HG02623 (cell line): ENCODE measurements around the gene RARRES2.

ENCODE experiments used
- ATAC-seq: cut with Tn5 transposase; IDR thresholded peaks from one replicate; pipeline ENCODE4 v1.9.1; 2021; ENCODE audit warnings: moderate library complexity; ENCODE audit not compliant: unreplicated experiment

Gene RARRES2

DNA sequence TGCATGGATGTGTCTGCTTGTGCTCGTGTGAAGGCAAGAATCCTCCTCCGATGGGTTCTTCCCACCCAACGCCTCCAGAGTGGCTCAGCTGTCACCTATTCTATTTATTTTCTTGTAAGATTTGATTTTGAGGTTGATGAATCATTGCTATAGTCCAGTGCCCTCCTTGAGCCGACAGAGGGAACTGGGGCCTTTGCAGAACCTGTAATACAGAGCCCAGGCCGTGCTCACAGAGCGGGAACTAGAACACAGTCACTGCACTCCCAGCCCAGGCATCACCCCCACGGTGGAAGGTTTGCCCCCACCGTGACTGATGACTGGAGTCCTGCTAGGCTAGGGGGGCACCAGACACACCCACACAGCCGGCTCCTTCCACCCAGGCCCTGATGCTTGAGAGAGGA is 2.0 kb downstream of the RARRES2 start:
- no peak for ATAC-seq

DNA sequence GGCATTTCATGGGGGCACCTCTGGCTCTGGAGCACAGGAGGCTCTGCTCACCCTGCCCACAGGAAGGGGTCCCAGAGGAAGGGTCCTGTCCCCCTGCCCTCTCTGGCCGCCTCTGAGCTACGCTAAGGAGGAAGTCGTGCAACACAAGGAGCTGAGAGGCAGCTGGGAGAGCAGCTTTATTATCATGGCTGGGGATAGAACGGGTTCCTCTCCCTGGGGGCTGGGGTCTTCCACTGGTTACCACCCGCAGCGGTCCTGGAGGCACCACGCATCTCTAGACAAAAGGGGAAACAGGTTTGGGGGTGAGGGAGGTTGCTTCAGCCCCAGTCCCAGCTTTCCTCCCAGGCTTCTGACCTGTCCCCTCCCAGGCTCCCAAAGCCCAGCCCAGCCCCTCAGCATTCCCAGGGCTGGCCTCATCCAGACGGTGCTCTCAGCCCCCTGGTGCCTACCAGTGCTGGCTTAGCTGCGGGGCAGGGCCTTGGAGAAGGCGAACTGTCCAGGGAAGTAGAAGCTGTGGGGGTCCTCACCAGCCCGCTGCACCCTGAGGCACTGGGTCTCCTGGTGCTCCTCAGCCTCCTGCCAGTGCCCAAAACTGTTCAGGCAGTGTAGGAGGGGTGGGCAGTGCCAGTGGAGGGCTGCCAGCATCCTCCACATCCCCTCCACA is 3.1 kb downstream of the RARRES2 start:
- ATAC-seq = no peak

DNA sequence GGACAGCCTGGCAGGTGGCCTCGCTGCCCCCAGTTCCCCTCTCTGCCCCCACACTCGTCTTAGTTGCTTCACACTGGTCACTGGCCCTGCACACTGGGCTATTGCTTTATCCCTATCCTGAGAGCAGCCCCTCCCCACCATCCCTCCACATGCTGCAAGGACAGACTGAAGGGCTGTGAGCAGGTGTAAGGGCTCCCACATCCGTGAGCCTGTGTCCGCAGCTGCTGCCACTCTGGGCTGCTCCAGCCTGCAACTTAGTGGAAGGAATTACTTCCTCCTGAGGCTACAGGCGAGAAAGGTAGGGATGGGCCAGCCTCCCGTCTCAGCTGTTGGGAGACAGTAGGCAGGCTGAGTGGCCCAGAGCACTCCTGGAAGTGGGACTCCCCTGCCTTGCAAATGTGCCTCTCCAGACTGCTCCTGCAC is 3.8 kb downstream of the RARRES2 start:
- no peak for ATAC-seq

DNA sequence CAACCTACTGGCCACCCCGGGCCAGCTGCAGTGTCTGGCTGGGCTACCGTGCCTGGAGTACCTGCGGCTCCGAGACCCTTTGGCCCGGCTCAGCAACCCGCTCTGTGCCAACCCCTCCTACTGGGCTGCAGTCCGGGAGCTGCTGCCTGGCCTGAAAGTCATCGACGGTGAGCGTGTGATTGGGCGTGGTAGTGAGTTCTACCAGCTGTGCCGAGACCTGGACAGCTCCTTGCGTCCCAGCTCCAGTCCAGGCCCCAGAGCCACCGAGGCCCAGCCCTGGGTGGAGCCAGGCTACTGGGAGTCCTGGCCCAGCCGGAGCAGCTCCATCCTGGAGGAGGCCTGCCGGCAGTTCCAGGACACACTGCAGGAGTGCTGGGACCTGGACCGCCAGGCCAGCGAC is 4.2 kb downstream of the RARRES2 start:
- ATAC-seq = no peak

DNA sequence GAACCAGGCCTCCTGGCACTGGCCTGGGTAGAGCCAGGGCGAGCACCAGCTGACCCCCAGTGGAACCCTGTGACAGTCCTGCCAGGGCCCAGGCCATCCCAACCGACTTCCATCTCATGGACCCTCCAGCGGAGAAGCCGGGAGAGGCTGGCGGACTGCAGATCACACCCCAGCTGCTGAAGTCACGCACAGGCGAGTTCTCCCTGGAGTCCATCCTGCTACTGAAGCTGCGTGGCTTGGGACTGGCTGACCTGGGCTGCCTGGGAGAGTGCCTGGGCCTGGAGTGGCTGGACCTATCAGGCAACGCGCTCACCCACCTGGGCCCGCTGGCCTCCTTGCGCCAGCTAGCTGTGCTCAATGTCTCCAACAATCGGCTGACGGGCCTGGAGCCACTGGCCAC is 4.7 kb downstream of the RARRES2 start:
- ATAC-seq = no peak

DNA sequence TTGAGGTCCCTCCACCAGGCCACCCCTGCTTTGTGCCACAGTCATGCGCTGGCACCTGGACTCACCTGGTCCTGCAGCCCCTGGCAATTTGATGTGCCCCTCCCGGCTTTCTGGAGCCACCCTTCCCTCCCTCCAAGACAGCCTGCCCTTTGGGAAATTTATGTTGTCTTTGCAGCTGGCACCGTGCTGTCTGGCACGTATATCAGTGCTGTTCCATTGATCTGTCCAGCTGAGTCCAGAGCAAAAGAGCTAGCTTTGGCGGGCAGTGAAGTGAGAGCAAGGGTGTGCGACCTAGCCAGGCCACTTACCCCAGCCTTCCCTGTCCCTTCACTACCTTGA is 5.7 kb downstream of the RARRES2 start:
- ATAC-seq = no peak

DNA sequence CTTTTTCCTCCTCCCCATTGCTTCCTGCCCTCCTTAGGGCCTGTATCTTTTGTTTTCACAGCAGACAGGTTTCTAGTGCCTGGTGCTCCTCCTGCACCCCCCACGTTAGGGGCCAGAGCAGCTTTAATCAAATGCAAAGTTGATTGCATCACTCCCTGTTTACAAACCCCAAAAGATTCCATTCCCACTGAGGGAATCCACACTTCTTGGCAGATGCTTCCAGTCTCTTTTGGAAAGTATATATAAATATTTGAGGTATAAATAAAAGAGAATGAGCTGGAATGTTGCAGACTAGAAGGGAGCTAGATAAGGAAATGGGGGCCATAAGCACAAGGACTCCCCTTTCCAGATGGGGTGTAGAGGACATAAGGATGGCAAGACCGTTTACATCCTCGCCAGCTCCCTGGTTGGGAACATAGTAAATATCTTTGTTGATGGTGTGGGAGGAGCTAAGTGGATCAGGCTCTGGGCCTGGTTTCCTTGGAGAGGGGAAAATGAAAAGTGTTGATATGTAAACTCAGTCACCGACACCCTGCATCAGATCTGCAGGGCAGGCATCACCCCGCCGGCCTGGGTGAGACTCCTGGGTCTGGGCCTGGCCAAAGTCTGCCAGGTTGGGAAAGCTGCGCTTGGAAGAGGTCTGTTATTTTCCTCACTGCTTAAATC is 6.2 kb downstream of the RARRES2 start:
- no peak for ATAC-seq

DNA sequence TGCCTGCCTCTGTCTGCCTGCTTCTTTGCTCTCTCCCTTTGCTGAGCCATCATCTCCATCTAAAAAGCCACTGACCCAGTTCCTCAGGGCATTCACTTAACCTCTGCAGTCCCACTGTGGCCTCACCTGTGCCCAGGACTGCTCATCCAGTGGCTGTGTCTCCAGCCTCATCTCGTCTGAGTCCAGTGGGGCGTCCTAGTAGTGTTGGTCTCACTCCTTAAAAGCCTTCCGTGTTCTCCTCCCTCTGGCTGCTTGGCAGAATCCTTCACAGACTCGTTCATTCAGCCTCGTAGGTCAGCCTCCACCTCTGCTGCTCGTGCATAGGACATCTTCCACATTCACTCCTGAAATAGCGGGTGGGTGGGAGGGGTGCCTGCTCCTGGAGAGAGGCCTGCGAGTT is 7.3 kb downstream of the RARRES2 start:
- no peak for ATAC-seq

DNA sequence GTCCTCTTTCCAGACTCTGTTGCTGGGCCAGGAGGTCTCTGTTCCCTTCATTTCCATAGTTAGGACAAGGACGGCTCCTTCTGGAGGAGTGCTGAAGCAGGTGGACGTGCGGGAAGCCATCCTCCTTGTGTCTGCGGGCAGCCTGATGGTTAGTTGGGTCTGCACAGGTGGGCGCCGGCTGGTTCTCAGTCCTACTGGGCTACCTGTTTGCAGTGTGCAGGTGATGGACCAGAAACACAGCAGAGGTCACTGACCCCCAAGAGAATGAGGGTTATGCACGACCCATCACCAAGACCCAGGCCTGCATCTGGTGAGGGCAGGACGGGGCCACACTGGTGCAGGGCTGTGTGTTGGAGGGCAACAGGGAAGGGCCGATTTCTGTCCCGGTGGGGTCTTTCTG is 7.8 kb downstream of the RARRES2 start:
- no peak for ATAC-seq

DNA sequence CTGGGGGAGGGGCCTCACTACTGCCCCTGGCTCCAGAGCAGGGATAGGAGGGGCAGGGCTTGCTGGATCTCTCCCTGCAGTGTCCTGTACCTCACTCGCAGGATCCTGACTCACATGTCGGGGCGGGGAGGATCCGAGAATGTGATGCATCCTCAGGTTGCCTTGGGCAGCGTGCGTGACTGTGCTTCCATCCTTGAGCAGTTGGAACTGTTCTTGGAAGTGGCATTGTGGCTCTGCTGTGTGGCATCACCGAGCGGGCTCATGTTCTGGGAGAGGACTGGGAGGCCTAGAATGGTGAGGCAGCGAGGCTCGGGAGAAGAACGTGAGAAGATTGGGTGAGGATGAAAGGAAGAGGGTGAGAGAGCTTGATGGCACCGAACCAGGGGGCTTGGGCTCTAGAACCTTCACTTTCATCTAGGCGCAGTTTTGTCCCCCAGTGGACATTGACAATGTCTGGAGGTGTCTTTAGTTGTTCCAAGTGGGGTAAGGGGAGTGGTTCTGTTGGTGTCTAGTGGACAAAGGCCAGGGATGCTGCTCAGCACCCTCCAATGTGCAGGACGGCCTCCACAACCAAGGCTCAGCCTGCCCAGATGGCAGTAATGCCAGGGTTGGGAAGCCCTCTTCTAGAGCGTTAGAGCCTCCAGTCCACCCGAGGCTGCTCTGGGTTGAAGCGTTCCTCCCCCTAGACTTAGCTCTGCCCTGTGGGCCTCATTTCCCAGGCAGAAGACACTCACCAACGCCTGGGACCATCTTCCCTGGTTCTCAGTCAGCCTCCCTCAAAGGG is 8.4 kb downstream of the RARRES2 start:
- no peak for ATAC-seq

DNA sequence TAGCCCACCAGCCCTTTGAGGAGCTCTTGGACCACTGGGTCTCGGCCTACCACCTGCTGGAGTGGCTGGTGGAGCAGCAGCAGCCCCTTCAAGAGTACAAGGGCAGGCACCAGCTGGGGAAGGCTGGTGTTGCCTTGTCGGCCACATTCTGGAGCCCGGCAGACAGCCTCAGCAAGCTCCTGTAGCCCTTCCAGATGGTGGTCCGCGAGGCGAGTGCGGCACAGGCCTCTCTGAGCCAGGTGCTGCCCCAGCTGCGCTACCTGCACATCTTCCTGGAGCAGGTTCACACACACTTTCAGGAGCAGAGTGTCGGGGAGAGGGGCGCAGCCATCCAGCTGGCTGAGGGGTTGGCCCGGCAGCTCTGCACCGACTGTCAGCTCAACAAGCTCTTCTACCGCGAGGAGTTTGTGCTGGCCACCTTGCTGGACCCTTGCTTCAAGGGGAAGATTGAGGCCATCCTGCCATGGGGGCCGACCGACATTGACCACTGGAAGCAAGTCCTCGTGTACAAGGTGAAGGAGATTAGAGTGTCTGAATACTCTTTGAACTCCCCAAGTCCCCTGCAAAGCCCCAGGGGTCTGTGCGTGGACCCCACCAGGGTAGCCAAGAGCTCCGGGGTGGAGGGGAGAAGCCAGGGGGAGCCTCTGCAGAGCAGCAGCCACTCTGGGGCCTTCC is 11.1 kb downstream of the RARRES2 start:
- ATAC-seq = no peak

DNA sequence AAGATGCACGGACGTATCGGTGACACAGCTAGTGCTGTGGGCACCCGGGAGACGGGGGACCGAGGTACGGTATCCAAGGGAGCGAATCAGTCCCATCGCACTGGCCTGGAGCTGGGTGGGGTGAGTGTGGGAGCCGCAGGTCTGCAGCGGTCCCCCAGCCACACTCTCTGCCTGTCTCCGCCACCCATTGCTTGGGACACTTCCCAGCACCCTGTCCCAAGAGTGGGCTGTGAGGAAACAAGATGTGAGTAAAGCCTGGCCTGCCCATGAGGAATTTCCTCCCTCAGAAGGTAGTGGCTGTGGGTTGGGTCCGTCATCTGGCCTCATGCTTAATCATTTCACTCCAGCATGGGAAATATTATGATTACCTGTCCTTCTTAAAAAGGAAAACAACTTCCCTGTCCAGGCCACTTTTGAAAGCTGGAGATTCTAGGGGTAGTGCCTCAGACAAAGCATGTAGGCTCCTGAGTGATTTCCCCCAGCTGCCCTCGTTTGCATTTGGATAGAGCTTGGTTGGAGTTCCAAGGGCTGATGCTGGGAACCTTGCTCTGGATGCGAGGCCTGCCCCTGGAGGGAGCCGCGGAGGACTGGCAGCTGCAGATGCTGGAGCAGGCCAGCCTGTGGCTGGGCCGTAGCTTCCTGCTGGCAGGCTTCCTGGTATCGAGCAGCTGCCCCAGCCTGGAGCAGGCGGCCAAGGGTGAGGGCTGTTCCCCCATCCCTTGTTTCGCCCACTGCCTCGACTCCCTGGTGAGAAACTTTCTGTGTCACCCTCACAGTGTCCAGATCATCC is 11.9 kb downstream of the RARRES2 start:
- no peak for ATAC-seq

DNA sequence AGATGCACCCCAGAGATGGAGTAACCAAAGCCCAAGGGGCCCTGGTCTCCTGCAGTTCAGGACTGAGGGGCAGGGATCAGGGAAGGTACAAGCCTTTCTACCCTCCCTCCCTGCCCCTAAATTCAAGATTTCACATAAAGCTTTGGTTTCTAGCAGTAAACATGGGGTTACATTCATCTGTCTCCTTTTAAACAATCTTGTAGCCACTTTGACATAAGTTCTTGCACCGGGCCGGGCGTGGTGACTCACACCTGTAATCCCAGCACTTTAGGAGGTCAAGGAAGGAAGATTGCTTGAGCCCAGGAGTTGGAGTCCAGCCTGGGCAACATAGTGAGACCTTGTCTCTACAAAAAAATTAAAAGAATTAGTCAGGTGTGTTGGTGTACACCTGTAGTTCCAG is 14.1 kb downstream of the RARRES2 start:
- no peak for ATAC-seq

DNA sequence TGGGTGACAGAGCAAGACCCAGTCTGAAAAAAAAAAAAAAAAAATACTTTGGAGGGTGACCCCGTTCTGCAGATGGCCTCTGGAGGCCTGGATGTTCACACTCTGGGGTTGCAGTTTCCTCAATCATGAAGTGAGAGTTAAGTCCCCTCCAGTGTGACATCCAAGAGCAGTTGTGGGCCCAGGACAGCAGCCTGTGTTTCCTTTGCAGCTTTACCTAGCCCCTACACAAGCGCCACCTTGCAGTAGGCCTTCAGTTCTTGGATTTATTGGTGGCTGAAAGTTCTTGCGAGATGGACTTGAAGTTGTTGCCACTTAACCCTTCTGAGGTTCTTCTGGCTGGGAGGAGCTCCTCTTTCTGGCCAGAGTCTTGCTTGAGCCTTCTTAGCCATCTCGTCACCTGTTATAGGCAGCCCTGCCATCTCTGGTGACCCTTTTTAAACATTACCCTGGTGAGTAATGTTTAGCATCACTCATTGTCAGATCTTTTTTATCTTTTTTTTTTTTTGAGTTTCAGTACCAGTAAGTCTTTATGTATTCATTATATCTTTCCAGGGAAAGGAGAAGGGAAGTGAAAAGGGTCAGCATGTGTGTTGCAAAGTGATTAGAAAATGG is 14.7 kb downstream of the RARRES2 start:
- no peak for ATAC-seq

DNA sequence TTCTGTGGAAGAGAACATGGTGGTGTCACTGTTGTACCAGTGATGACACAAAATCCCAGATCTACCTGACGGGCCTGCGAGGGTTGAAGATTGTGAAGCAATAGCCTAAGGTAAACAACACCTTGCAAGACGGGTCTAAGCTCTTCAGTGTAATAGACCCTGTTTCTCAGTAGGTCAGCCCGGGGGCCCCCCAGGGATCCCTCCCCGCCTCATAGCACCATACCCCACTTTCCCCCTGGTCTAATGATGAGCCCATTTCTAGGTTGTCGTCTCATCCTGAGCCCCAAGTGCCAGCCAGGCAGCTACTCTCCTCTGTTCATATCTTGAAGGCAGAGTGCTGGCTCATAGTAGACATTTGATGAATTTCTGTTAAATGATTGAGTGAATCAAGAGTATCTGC is 15.5 kb downstream of the RARRES2 start:
- no peak for ATAC-seq

DNA sequence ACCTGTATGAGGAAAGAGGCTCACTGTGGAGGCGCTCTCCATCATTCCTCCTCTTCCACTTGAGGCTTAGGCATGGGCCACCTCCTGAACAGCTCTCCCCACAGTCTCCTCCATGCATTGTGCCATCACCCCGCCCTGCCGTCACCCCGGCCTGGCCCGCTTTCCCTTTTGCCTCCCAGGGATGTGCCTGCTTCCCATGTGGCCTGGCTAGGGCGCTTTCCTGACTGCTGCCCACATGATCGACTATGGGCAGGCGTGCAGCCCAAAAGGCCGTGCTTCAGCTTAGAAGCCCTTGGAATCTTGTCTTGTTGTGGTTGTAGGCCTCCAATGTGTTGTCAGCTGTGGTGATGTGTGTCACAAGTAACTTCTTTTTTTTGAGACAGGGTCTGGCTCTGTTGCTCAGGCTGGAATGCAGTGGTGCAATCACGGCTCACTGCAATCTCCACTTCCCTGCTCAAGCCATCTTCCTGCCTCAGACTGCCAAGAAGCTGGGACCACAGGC is 16.3 kb downstream of the RARRES2 start:
- ATAC-seq = no peak

DNA sequence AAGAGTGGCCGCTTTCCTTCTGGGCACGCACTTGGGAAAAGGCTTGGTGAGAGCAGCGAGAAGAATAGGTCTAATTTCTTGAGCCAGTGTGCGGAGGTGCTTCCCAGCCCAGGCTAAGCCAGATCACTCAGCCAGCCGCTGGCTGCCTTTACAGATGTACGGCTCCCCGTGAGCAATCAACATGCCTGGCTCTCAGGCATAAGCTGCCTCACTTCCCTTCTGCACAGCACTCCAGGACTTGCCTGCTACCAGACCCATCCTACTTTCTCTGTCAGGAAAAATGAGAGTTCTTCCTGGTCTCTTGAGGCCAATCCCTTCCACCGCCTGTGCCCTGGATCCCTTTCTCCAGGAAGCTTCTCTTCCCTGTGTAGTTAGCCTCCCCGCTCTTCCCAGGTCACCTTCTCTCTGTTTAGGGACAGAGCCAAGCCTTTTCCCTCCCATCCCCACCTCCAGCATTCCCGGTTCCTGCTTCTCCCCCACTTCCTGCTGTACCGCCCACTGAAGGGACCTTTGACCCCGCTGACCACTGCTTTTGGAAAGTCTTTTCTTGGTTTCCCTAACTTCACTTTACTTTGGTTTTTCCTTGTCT is 17.0 kb downstream of the RARRES2 start:
- ATAC-seq = no peak

DNA sequence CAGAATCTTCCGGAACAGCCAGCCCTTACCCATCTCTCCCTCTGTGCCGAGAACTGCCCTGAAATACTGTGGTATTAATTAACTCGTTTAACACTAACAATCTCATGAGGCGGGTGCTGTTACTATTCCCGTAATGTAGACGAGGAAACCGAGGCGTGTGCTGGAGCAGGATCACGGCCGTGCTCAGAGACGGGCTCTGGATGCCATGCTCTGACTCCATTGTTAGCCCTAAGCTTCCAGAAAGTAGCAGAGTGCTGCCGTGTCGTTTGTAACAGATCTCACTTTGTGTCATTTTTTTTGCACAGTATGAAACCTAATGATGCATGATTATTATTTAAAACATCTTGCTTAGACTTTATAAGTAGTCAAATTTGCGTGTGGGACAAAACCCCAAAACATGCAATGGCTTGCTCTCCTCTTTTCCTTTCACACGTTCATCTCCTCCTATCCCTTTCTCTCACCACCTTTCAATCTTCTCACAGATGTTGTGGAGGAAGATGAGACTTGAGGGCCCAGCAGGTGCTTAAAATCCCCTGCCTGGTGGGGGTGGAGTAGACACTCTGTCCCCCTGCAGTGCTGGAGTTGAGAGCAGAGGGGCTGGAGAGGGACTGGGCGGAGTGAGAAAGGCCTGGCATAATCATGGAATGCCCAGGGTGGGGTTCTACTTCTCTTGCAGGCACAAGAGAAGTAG is 17.6 kb downstream of the RARRES2 start:
- no peak for ATAC-seq
